Glutamatergic neuron (in vitro differentiated cells): ENCODE measurements around the gene SUSD4. TPM values are rescaled to one million over a fixed set of nuclear protein-coding genes. Genes with fewer than 3 reads are reported as not detected.

ENCODE experiments used
- DNase-seq: peaks from one replicate; pipeline ENCODE4 v3.0.0; 2022
- H3K27ac Mint-ChIP-seq: one replicate; pipeline ENCODE4 v1.8.0; 2020; ENCODE audit warnings: mild to moderate bottlenecking, mixed read lengths, inconsistent platforms; ENCODE audit not compliant: unreplicated experiment
- H3K27me3 Mint-ChIP-seq: one replicate; pipeline ENCODE4 v1.8.0; 2020; ENCODE audit warnings: mild to moderate bottlenecking, moderate library complexity, mixed read lengths, inconsistent platforms; ENCODE audit not compliant: unreplicated experiment
- H3K36me3 Mint-ChIP-seq: one replicate; pipeline ENCODE4 v1.8.0; 2020; ENCODE audit warnings: mild to moderate bottlenecking, mixed read lengths, inconsistent platforms; ENCODE audit not compliant: unreplicated experiment
- H3K4me1 Mint-ChIP-seq: one replicate; pipeline ENCODE4 v1.8.0; 2020; ENCODE audit warnings: mild to moderate bottlenecking, low read depth, mixed read lengths, inconsistent platforms; ENCODE audit not compliant: unreplicated experiment
- H3K4me3 Mint-ChIP-seq: one replicate; pipeline ENCODE4 v1.8.0; 2020; ENCODE audit warnings: mild to moderate bottlenecking, mixed read lengths, inconsistent platforms; ENCODE audit not compliant: unreplicated experiment
- H3K9me3 Mint-ChIP-seq: one replicate; pipeline ENCODE4 v1.8.0; 2020; ENCODE audit warnings: mild to moderate bottlenecking, moderate library complexity, mixed read lengths, inconsistent platforms; ENCODE audit not compliant: unreplicated experiment
- CTCF ChIP-seq: fragments of 200-600 bp; sonication (generic); IDR thresholded peaks from one replicate; pipeline ENCODE4 v1.5.0; 2021; ENCODE audit not compliant: partially characterized antibody, unreplicated experiment
- total RNA-seq: library from RNA; stranded (reverse); fragmentation: NEBNext Ultra II Directional; extraction: Animal tissue kit (Norgen Biotek cat#: 25700); gene quantifications from one replicate; pipeline ENCODE4 v1.2.1, GENCODE V29; 2021; ENCODE audit not compliant: unreplicated experiment

SUSD4 gene
- total RNA-seq, 1 donor from 2014 or later: 0.47 TPM

GRCh38 chr1:223328566-223328965 lies 35.4 kb downstream of the SUSD4 start:
- Mint-ChIP-seq H3K4me1 (peaks cover 14% of the 10 kb centered on the region), H3K27ac (no peak overlapping the region), H3K9me3 (peaks cover 4% of the 10 kb centered on the region), H3K36me3 (no peaks in the 10 kb centered on the region), H3K27me3 (peaks cover 2% of the 10 kb centered on the region), H3K4me3 (no peak overlapping the region)
- no peak for DNase-seq
- TF ChIP-seq CTCF: no peak

GRCh38 chr1:223326776-223327175 lies 37.2 kb downstream of the SUSD4 start:
- H3K4me3 Mint-ChIP-seq: no peak overlapping the region
- peaks cover 14% of the 10 kb centered on the region for H3K4me1 Mint-ChIP-seq
- DNase-seq: no peak
- H3K9me3 Mint-ChIP-seq: peaks cover 4% of the 10 kb centered on the region
- TF ChIP-seq CTCF: no peak
- H3K36me3 Mint-ChIP-seq: no peaks in the 10 kb centered on the region
- peaks cover 3% of the 10 kb centered on the region for H3K27me3 Mint-ChIP-seq
- no peak overlapping the region for H3K27ac Mint-ChIP-seq

GRCh38 chr1:223323491-223324484 lies 40.2 kb downstream of the SUSD4 start:
- TF ChIP-seq CTCF: no peak
- peaks cover 5% of the 10 kb centered on the region for H3K36me3 Mint-ChIP-seq
- DNase-seq: no peak
- no peak overlapping the region for H3K27ac Mint-ChIP-seq
- H3K4me1 Mint-ChIP-seq: peaks cover 3% of the 10 kb centered on the region
- H3K9me3 Mint-ChIP-seq: no peaks in the 10 kb centered on the region
- H3K27me3 Mint-ChIP-seq: peaks cover 2% of the 10 kb centered on the region
- no peak overlapping the region for H3K4me3 Mint-ChIP-seq

GRCh38 chr1:223322868-223323267 lies 41.1 kb downstream of the SUSD4 start:
- Mint-ChIP-seq H3K4me1 (peaks cover 3% of the 10 kb centered on the region), H3K36me3 (peaks cover 5% of the 10 kb centered on the region), H3K27me3 (peaks cover 2% of the 10 kb centered on the region), H3K4me3 (no peak overlapping the region), H3K27ac (no peak overlapping the region), H3K9me3 (no peaks in the 10 kb centered on the region)
- DNase-seq: no peak
- TF ChIP-seq CTCF: no peak

GRCh38 chr1:223320959-223321358 lies 43.0 kb downstream of the SUSD4 start:
- Mint-ChIP-seq H3K9me3 (peaks cover 2% of the 10 kb centered on the region), H3K27me3 (peaks cover 4% of the 10 kb centered on the region), H3K27ac (no peak overlapping the region), H3K36me3 (peaks cover 5% of the 10 kb centered on the region), H3K4me3 (no peak overlapping the region), H3K4me1 (peaks cover 3% of the 10 kb centered on the region)
- no peak for TF ChIP-seq CTCF
- no peak for DNase-seq
